ENCODE data around the gene HDAC1. TPM values are rescaled to one million over a fixed set of nuclear protein-coding genes. Genes with fewer than 3 reads are reported as not detected.

Gene HDAC1
- total and polyA plus RNA-seq, 2 of the 13 experiments (the other 11 are each of a cell fraction or from before 2014, with no cell fraction given) = 93.5 to 189 TPM

DNA sequence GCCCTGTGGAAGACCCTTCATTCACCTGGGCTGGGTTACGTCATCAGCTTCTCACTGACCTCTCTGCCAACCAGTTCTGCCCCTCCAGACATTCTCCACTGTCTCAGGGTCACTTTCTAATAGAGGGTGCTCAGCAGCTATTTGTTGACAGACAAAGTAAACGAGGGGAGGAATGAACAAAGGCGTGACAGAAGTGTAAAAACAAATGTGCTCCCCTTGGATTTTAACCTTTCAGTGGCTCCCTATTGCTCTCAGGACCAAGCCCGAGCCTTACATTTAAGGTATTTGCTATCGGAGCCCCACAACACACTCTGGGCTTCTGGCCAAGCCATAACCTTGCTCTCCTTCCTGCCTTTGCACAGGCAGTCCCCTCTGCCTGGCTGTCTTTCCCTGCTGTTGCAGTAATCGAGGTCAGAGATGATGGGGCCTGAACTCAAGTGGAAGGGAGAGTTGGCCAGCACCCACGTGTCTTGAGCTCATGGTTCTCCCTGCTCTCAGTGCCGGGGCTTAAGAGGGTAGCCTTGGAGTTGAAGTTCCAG, 53.5 kb downstream of the HDAC1 start (continued):
- TF ChIP-seq, protein P1, sequence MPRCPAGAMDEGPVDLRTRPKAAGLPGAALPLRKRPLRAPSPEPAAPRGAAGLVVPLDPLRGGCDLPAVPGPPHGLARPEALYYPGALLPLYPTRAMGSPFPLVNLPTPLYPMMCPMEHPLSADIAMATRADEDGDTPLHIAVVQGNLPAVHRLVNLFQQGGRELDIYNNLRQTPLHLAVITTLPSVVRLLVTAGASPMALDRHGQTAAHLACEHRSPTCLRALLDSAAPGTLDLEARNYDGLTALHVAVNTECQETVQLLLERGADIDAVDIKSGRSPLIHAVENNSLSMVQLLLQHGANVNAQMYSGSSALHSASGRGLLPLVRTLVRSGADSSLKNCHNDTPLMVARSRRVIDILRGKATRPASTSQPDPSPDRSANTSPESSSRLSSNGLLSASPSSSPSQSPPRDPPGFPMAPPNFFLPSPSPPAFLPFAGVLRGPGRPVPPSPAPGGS (CRISPR knock-in tag; IDR thresholded peaks at IDR 0.05) = no peak
- TF ChIP-seq, protein P2, sequence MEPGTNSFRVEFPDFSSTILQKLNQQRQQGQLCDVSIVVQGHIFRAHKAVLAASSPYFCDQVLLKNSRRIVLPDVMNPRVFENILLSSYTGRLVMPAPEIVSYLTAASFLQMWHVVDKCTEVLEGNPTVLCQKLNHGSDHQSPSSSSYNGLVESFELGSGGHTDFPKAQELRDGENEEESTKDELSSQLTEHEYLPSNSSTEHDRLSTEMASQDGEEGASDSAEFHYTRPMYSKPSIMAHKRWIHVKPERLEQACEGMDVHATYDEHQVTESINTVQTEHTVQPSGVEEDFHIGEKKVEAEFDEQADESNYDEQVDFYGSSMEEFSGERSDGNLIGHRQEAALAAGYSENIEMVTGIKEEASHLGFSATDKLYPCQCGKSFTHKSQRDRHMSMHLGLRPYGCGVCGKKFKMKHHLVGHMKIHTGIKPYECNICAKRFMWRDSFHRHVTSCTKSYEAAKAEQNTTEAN (CRISPR knock-in tag; conservative IDR thresholded peaks at IDR 0.05) = peak; percentile 87
- TF ChIP-seq MEIS2 (CRISPR knock-in tag; IDR thresholded peaks at IDR 0.05) (no peak), CHD4 (IDR thresholded peaks at IDR 0.05; ENCODE audit: borderline replicate concordance, low read length) (no peak), ZIK1 (CRISPR knock-in tag; IDR thresholded peaks at IDR 0.05; ENCODE audit: borderline replicate concordance, low read depth) (no peak), ZNF83 (CRISPR knock-in tag; IDR thresholded peaks at IDR 0.05; ENCODE audit: borderline replicate concordance) (no peak), ZNF788 (CRISPR knock-in tag; IDR thresholded peaks at IDR 0.05; ENCODE audit: borderline replicate concordance) (no peak), ZKSCAN1 (IDR thresholded peaks at IDR 0.05; ENCODE audit: low read length) (no peak), KLF11 (CRISPR knock-in tag; IDR thresholded peaks at IDR 0.05) (no peak), FOXO1 (CRISPR knock-in tag; IDR thresholded peaks at IDR 0.05) (peak; percentile 12; the same call in 1 of the 2 replicates), CHCHD3 (CRISPR knock-in tag; IDR thresholded peaks at IDR 0.05) (no peak), HIVEP1 (CRISPR knock-in tag; IDR thresholded peaks at IDR 0.05) (no peak; the same call in 1 of the 2 replicates), ZNF761 (CRISPR knock-in tag; conservative IDR thresholded peaks at IDR 0.05) (no peak), RFX5 (IDR thresholded peaks at IDR 0.05; ENCODE audit: low read depth, low read length) (no peak), ZNF792 (CRISPR knock-in tag; IDR thresholded peaks at IDR 0.05) (no peak), MAFF (IDR thresholded peaks at IDR 0.05; ENCODE audit: low read depth, low read length) (no peak), MATR3 (CRISPR knock-in tag; IDR thresholded peaks at IDR 0.05) (no peak), GATAD2A (CRISPR knock-in tag; IDR thresholded peaks at IDR 0.05) (peak; percentile 68), BCL6 (CRISPR knock-in tag; IDR thresholded peaks at IDR 0.05) (peak; percentile 53), DNMT3B (CRISPR knock-in tag; conservative IDR thresholded peaks at IDR 0.05) (no peak), PLRG1 (conservative IDR thresholded peaks at IDR 0.05) (no peak), ISL2 (CRISPR knock-in tag; IDR thresholded peaks at IDR 0.05) (0 out of 2 replicates have a peak, but pooled peaks have one; percentile 19), HNF4A (CRISPR knock-in tag; IDR thresholded peaks at IDR 0.05) (peak; percentile 40; the same call in 1 of the 2 replicates)
- TF ChIP-seq, protein P3, sequence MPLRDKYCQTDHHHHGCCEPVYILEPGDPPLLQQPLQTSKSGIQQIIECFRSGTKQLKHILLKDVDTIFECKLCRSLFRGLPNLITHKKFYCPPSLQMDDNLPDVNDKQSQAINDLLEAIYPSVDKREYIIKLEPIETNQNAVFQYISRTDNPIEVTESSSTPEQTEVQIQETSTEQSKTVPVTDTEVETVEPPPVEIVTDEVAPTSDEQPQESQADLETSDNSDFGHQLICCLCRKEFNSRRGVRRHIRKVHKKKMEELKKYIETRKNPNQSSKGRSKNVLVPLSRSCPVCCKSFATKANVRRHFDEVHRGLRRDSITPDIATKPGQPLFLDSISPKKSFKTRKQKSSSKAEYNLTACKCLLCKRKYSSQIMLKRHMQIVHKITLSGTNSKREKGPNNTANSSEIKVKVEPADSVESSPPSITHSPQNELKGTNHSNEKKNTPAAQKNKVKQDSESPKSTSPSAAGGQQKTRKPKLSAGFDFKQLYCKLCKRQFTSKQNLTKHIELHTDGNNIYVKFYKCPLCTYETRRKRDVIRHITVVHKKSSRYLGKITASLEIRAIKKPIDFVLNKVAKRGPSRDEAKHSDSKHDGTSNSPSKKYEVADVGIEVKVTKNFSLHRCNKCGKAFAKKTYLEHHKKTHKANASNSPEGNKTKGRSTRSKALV (CRISPR knock-in tag; IDR thresholded peaks at IDR 0.05) = no peak
- TF ChIP-seq, protein P4, sequence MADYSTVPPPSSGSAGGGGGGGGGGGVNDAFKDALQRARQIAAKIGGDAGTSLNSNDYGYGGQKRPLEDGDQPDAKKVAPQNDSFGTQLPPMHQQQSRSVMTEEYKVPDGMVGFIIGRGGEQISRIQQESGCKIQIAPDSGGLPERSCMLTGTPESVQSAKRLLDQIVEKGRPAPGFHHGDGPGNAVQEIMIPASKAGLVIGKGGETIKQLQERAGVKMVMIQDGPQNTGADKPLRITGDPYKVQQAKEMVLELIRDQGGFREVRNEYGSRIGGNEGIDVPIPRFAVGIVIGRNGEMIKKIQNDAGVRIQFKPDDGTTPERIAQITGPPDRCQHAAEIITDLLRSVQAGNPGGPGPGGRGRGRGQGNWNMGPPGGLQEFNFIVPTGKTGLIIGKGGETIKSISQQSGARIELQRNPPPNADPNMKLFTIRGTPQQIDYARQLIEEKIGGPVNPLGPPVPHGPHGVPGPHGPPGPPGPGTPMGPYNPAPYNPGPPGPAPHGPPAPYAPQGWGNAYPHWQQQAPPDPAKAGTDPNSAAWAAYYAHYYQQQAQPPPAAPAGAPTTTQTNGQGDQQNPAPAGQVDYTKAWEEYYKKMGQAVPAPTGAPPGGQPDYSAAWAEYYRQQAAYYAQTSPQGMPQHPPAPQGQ (CRISPR knock-in tag; IDR thresholded peaks at IDR 0.05; ENCODE audit: borderline replicate concordance) = no peak
- TF ChIP-seq, protein P5, sequence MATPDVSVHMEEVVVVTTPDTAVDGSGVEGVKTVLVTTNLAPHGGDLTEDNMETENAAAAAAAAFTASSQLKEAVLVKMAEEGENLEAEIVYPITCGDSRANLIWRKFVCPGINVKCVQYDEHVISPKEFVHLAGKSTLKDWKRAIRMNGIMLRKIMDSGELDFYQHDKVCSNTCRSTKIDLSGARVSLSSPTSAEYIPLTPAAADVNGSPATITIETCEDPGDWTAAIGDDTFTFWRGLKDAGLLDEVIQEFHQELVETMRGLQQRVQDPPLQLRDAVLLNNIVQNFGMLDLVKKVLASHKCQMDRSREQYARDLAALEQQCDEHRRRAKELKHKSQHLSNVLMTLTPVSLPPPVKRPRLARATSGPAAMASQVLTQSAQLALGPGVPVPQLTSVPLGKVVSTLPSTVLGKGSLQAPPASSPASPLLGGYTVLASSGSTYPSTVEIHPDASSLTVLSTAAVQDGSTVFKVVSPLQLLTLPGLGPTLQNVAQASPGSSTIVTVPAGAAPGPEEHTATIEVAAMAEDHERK (CRISPR knock-in tag; IDR thresholded peaks at IDR 0.05; ENCODE audit: low read depth) = no peak

Measured in HepG2 (cell line).